HEK293 (cell line): ENCODE data around the gene IPO13.

Source experiments
- CTCF ChIA-PET: fragments of 350-600 bp; formaldehyde crosslinking; extraction: SDS; loops from one replicate; lab custom pipeline; 2021; ENCODE audit warnings: antibody characterized with exemption; lab: Yijun Ruan, JAX
- POLR2A ChIA-PET: fragments of 300-600 bp; formaldehyde crosslinking; extraction: SDS; loops from one replicate; lab custom pipeline; 2020; ENCODE audit warnings: antibody characterized with exemption, inconsistent platforms; lab: Yijun Ruan, JAX
- H3K27ac ChIP-seq: fragments of 200-500 bp; sonication (Bioruptor generic); 2 replicates; pipeline ENCODE4 v1.5.1; 2014; ENCODE audit warnings: low read depth, low read length, control low read depth, inconsistent platforms; ENCODE audit errors: extremely low read depth
- H3K36me3 ChIP-seq, 2 experiments: fragments of 200-500 bp in 1 of 2; sonication (Bioruptor generic) in 1 of 2; 1 replicate in 1 of 2; 2 replicates in 1 of 2; pipeline ENCODE4 v1.5.1; 2014 to 2017; ENCODE audit warnings: inconsistent platforms in 2 of 2, low read length in 2 of 2; ENCODE audit not compliant: control insufficient read depth in 2 of 2, insufficient read depth in 1 of 2
- H3K4me1 ChIP-seq: fragments of 200-500 bp; sonication (Bioruptor generic); 2 replicates; pipeline ENCODE4 v1.5.1; 2014; ENCODE audit warnings: mild to moderate bottlenecking, low read length, inconsistent platforms; ENCODE audit not compliant: control insufficient read depth, insufficient read depth
- H3K4me3 ChIP-seq: 2 replicates; pipeline ENCODE4 v1.5.1; 2011; ENCODE audit warnings: low read depth, mild to moderate bottlenecking, control low read depth, low read length, moderate library complexity
- H3K9me3 ChIP-seq: fragments of 200-500 bp; sonication (Bioruptor generic); 2 replicates; pipeline ENCODE4 v1.5.1; 2014; ENCODE audit warnings: low read depth, low read length, inconsistent platforms; ENCODE audit not compliant: control insufficient read depth, insufficient read depth
- GLI2 ChIP-seq: fragments of 450-650 bp; formaldehyde crosslinking; IDR thresholded peaks from 2 replicates; pipeline ENCODE4; 2017; ENCODE audit warnings: missing biosample characterization, missing genetic modification characterization, low read depth, borderline replicate concordance
- MZF1 ChIP-seq: fragments of 450-650 bp; formaldehyde crosslinking; IDR thresholded peaks from 2 replicates; pipeline ENCODE4 v1.5.1; 2017; ENCODE audit warnings: missing biosample characterization, missing genetic modification characterization, borderline replicate concordance
- OVOL3 ChIP-seq: fragments of 450-650 bp; formaldehyde crosslinking; IDR thresholded peaks from 2 replicates; pipeline ENCODE4 v1.5.1; 2016; ENCODE audit warnings: missing biosample characterization, missing genetic modification characterization
- PBX3 ChIP-seq: sonication (generic); formaldehyde crosslinking; IDR thresholded peaks from 2 replicates; pipeline ENCODE4 v1.8.1; 2022; ENCODE audit warnings: mild to moderate bottlenecking, moderate library complexity, missing genetic modification reagents
- REPIN1 ChIP-seq: fragments of 450-650 bp; formaldehyde crosslinking; IDR thresholded peaks from 2 replicates; pipeline ENCODE4 v1.5.1; 2017; ENCODE audit warnings: missing biosample characterization, missing genetic modification characterization, low read depth
- REST ChIP-seq: fragments of 450-650 bp; formaldehyde crosslinking; IDR thresholded peaks from 2 replicates; pipeline ENCODE4 v1.5.1; 2016; ENCODE audit warnings: missing biosample characterization, missing genetic modification characterization
- SP2 ChIP-seq: fragments of 450-650 bp; formaldehyde crosslinking; IDR thresholded peaks from 2 replicates; pipeline ENCODE4 v1.5.1; 2016; ENCODE audit warnings: missing biosample characterization, missing genetic modification characterization
- TSHZ1 ChIP-seq: fragments of 450-650 bp; formaldehyde crosslinking; IDR thresholded peaks from 2 replicates; pipeline ENCODE4 v1.5.1; 2016; ENCODE audit warnings: missing biosample characterization, missing genetic modification characterization, borderline replicate concordance
- ZBTB11 ChIP-seq: fragments of 450-650 bp; formaldehyde crosslinking; conservative IDR thresholded peaks from 2 replicates; pipeline ENCODE4 v1.5.1; 2016; ENCODE audit warnings: low read depth, missing biosample characterization, missing genetic modification characterization
- ZBTB49 ChIP-seq: fragments of 450-650 bp; formaldehyde crosslinking; IDR thresholded peaks from 2 replicates; pipeline ENCODE4 v1.5.1; 2016; ENCODE audit warnings: missing biosample characterization, missing genetic modification characterization, low read depth
- ZNF133 ChIP-seq: fragments of 450-650 bp; formaldehyde crosslinking; IDR thresholded peaks from 2 replicates; pipeline ENCODE4 v1.5.1; 2016; ENCODE audit warnings: missing biosample characterization, missing genetic modification characterization
- ZNF24 ChIP-seq: fragments of 450-650 bp; formaldehyde crosslinking; IDR thresholded peaks from 2 replicates; pipeline ENCODE4 v1.5.1; 2016; ENCODE audit warnings: missing biosample characterization, missing genetic modification characterization
- ZNF354C ChIP-seq: fragments of 450-650 bp; formaldehyde crosslinking; IDR thresholded peaks from 2 replicates; pipeline ENCODE4 v1.5.1; 2016; ENCODE audit warnings: missing biosample characterization, missing genetic modification characterization, low read depth, borderline replicate concordance
- ZNF670 ChIP-seq: fragments of 450-650 bp; formaldehyde crosslinking; IDR thresholded peaks from 2 replicates; pipeline ENCODE4 v1.5.1; 2016; ENCODE audit warnings: missing biosample characterization, missing genetic modification characterization, low read depth
- ZNF701 ChIP-seq: fragments of 450-650 bp; formaldehyde crosslinking; IDR thresholded peaks from 2 replicates; pipeline ENCODE4 v1.5.1; 2016; ENCODE audit warnings: missing biosample characterization, missing genetic modification characterization
- ZNF776 ChIP-seq: fragments of 450-650 bp; formaldehyde crosslinking; IDR thresholded peaks from 2 replicates; pipeline ENCODE4 v1.5.0; 2017; ENCODE audit warnings: missing biosample characterization, missing genetic modification characterization, borderline replicate concordance

IPO13 gene

GRCh38 chr1:44002165-44002564, 55.4 kb downstream of the IPO13 start:
- H3K36me3 ChIP-seq, result no peaks in the 10 kb centered on the region
- H3K9me3 ChIP-seq, result no peaks in the 10 kb centered on the region
- no peak overlapping the region for H3K27ac ChIP-seq
- H3K4me1 ChIP-seq, result no peaks in the 10 kb centered on the region
- ChIA-PET POLR2A (no interaction called here), CTCF (interaction anchor here (0.6 to 5.3 kb wide), 5 partner anchors 20 to 1302 kb away, joined by 3 to 48 read pairs (median 4); no protein-coding TSS in a partner anchor)
- H3K4me3 ChIP-seq, result no peak overlapping the region
- TF ChIP-seq ZBTB11 (tag by site-specific recombination), result no peak
- no peak for TF ChIP-seq REPIN1 (tag by site-specific recombination)
- no peak for TF ChIP-seq OVOL3 (tag by site-specific recombination)
- no peak for TF ChIP-seq ZNF354C (tag by site-specific recombination)
- TF ChIP-seq REST, result no peak
- no peak for TF ChIP-seq ZNF24

GRCh38 chr1:44002606-44003157, 55.9 kb downstream of the IPO13 start:
- H3K9me3 ChIP-seq, result no peaks in the 10 kb centered on the region
- no peaks in the 10 kb centered on the region for H3K4me1 ChIP-seq
- H3K36me3 ChIP-seq, result no peaks in the 10 kb centered on the region
- TF ChIP-seq GLI2 (tag by site-specific recombination) (no peak), PBX3 (CRISPR knock-in tag) (no peak), MZF1 (no peak)
- no peak overlapping the region for H3K4me3 ChIP-seq
- POLR2A ChIA-PET, result no interaction called here
- CTCF ChIA-PET, result interaction anchor here (1.0 to 5.6 kb wide), 7 partner anchors 10 to 214 kb away, joined by 3 to 160 read pairs (median 8); no protein-coding TSS in a partner anchor
- no peak overlapping the region for H3K27ac ChIP-seq

GRCh38 chr1:44008259-44008658, 61.5 kb downstream of the IPO13 start:
- no peaks in the 10 kb centered on the region for H3K36me3 ChIP-seq
- H3K27ac ChIP-seq, result no peak overlapping the region
- CTCF ChIA-PET, result interaction anchor here (0.7 to 1.0 kb wide), 3 partner anchors 28 to 328 kb away, joined by 3 to 6 read pairs (median 4); no protein-coding TSS in a partner anchor
- H3K9me3 ChIP-seq, result no peaks in the 10 kb centered on the region
- H3K4me3 ChIP-seq, result no peak overlapping the region
- POLR2A ChIA-PET, result no interaction called here
- H3K4me1 ChIP-seq, result no peaks in the 10 kb centered on the region
- TF ChIP-seq TSHZ1 (tag by site-specific recombination), result no peak
- TF ChIP-seq ZBTB49 (tag by site-specific recombination), result no peak
- TF ChIP-seq ZNF701 (tag by site-specific recombination), result no peak
- no peak for TF ChIP-seq ZNF670 (tag by site-specific recombination)
- TF ChIP-seq SP2, result no peak
- no peak for TF ChIP-seq ZNF776 (tag by site-specific recombination)
- no peak for TF ChIP-seq ZNF133 (tag by site-specific recombination)
